Osteoblast (primary cell): ENCODE measurements around the gene ZNF841. TPM values are rescaled to one million over a fixed set of nuclear protein-coding genes. Genes with fewer than 3 reads are reported as not detected.
"Not testable (repeated sequence)": the region's sequence is repeated elsewhere in the genome, so short reads cannot be mapped to it uniquely, and the experiment has no call there.

ENCODE experiments used
- DNase-seq: peaks from one replicate; pipeline ENCODE4 v3.0.0; 2011; ENCODE audit warnings: low spot score, mixed read lengths; ENCODE audit not compliant: insufficient read length; ENCODE audit errors: missing footprints
- H2AFZ ChIP-seq: 2 replicates; pipeline ENCODE4 v1.6.0; 2011; ENCODE audit warnings: mild to moderate bottlenecking, low read length
- H3K27ac ChIP-seq: 2 replicates; pipeline ENCODE4 v1.5.1; 2011; ENCODE audit warnings: mild to moderate bottlenecking, low read depth, low read length, moderate library complexity
- H3K27me3 ChIP-seq: 2 replicates; pipeline ENCODE4 v1.6.0; 2012; ENCODE audit warnings: mild to moderate bottlenecking, control low read depth, inconsistent platforms, low read length, moderate library complexity; ENCODE audit not compliant: insufficient read depth
- H3K36me3 ChIP-seq: 2 replicates; pipeline ENCODE4 v1.5.1; 2011; ENCODE audit warnings: mild to moderate bottlenecking, low read length, control low read depth, moderate library complexity; ENCODE audit not compliant: insufficient read depth
- H3K4me1 ChIP-seq: 2 replicates; pipeline ENCODE4 v1.5.1; 2011; ENCODE audit warnings: mild to moderate bottlenecking, low read length, control low read depth, moderate library complexity; ENCODE audit not compliant: insufficient read depth
- H3K4me2 ChIP-seq: 2 replicates; pipeline ENCODE4 v1.6.0; 2011; ENCODE audit warnings: mild to moderate bottlenecking, low read length; ENCODE audit not compliant: insufficient read depth
- H3K4me3 ChIP-seq: fragments of 200-600 bp; sonication (generic); 3 replicates; pipeline ENCODE4 v1.5.1; 2012; ENCODE audit warnings: mild to moderate bottlenecking, low read length, inconsistent platforms; ENCODE audit not compliant: insufficient read depth
- H3K79me2 ChIP-seq: 2 replicates; pipeline ENCODE4 v1.6.0; 2012; ENCODE audit warnings: mild to moderate bottlenecking, low read length, control low read depth, inconsistent platforms; ENCODE audit not compliant: insufficient read depth
- H3K9me3 ChIP-seq: 2 replicates; pipeline ENCODE4 v1.5.1; 2011; ENCODE audit warnings: low read depth, low read length, control low read depth
- H4K20me1 ChIP-seq: 2 replicates; pipeline ENCODE4 v1.6.0; 2012; ENCODE audit warnings: mild to moderate bottlenecking, low read length, control low read depth; ENCODE audit not compliant: insufficient read depth
- total RNA-seq: library from RNA; depleted of rRNA; stranded (reverse); fragments of >200 nt; gene quantifications from 2 replicates; pipeline ENCODE4 v1.2.3, GENCODE V29; 2012
- TF ChIP-seq, protein P1 (sequence below): IDR thresholded peaks from 2 replicates; pipeline ENCODE4 v1.5.1; 2011; ENCODE audit warnings: mild to moderate bottlenecking, low read depth, low read length, moderate library complexity; ENCODE audit errors: extremely low read depth

The ZNF841 gene
- total RNA-seq, 1 donor = 27.9 TPM

DNA sequence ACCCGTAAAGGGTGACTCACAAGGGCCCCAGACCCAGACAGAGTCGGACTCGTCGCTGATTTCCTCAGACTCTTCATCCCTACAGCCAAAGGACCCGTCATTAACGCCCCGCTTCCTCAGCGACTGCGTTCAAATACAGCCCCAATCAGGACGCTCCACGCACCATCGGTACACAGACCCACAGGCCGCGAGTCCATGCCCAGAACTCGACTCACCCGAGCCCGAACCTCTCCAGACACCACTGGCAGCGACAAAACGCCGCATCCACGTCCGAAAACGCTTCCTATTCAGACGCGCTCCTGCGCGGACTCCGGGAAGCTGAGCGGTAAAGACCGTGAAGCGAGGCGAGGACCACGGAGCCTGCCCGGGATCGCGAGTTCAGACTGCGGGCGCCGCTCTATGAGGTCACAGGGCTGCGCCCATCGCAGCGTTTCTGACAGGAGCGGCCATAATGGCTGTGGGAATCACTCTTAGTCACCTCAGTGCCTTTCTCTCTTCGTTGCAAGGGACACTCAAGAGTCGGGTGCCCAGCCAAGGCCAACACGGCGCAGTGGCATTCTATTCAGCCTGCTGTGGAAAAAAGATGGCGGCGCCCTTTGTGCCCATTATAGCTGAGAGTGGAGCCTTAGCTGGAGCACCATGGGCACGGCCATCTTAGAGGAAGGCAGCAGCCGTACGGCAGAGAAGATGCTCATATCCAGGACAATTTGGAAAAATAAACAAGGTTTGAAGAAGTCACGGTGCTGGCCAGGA is 67.4 kb downstream of the ZNF841 start, which contains the start of gene ZNF614:
Gene ZNF614 (minus strand): TSS at position 353 of the 753 bp plus-strand sequence. CDS start 2,634 bp downstream, outside the sequence.
- peaks cover 32% of the 10 kb centered on the region for H3K36me3 ChIP-seq
- H3K27me3 ChIP-seq = no peaks in the 10 kb centered on the region
- peak within 1 kb of the TSS; percentile 94 for H3K27ac ChIP-seq
- H4K20me1 ChIP-seq = no peaks in the 10 kb centered on the region
- H3K4me3 ChIP-seq = peak within 1 kb of the TSS; percentile 87
- peaks cover 5% of the 10 kb centered on the region for H3K4me1 ChIP-seq
- TF ChIP-seq, protein P1, sequence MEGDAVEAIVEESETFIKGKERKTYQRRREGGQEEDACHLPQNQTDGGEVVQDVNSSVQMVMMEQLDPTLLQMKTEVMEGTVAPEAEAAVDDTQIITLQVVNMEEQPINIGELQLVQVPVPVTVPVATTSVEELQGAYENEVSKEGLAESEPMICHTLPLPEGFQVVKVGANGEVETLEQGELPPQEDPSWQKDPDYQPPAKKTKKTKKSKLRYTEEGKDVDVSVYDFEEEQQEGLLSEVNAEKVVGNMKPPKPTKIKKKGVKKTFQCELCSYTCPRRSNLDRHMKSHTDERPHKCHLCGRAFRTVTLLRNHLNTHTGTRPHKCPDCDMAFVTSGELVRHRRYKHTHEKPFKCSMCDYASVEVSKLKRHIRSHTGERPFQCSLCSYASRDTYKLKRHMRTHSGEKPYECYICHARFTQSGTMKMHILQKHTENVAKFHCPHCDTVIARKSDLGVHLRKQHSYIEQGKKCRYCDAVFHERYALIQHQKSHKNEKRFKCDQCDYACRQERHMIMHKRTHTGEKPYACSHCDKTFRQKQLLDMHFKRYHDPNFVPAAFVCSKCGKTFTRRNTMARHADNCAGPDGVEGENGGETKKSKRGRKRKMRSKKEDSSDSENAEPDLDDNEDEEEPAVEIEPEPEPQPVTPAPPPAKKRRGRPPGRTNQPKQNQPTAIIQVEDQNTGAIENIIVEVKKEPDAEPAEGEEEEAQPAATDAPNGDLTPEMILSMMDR = no peak
- peak within 1 kb of the TSS; percentile 97 for H3K4me2 ChIP-seq
- H3K9me3 ChIP-seq = peaks cover 8% of the 10 kb centered on the region
- H3K79me2 ChIP-seq = peaks cover 24% of the 10 kb centered on the region
- peak; percentile 95 for DNase-seq
- H2AFZ ChIP-seq = peak within 1 kb of the TSS; percentile 97

DNA sequence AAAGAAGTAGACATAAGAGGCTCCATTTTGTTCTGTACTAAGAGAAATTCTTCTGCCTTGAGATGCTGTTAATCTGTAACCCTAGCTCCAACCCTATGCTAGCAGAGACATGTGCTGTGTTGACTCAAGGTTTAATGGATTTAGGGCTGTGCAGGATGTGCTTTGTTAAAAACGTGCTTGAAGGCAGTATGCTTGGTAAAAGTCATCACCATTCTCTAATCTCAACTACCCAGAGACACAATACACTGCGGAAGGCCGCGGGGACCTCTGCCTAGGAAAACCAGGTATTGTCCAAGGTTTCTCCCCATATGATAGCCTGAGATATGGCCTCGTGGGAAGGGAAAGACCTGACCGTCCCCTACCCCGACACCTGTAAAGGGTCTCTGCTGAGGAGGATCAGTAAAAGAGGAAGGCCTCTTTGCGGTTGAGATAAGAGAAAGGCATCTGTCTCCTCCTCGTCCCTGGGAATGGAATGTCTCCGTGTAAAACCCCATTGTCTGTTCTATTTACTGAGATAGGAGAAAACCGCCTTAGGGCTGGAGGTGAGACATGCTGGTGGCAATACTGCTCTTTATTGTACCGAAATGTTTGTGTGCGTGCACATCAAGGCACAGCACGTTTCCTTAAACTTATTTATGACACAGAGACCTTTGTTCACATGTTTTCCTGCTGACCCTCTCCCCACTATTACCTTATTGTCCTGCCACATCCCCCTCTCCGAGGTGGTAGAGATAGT is 69.1 kb downstream of the ZNF841 start:
- not testable (repeated sequence) for H3K27me3 ChIP-seq, H3K27ac ChIP-seq, H3K4me1 ChIP-seq, H4K20me1 ChIP-seq, DNase-seq, H2AFZ ChIP-seq, H3K4me3 ChIP-seq, H3K9me3 ChIP-seq
- peaks cover 36% of the 10 kb centered on the region for H3K36me3 ChIP-seq
- H3K4me2 ChIP-seq = peak overlapping the region; percentile 97
- H3K79me2 ChIP-seq = peaks cover 24% of the 10 kb centered on the region

GRCh38 chr19:52024478-52024877 is 71.1 kb downstream of the ZNF841 start:
- not testable (repeated sequence) for H3K9me3 ChIP-seq, H3K4me2 ChIP-seq, H3K4me3 ChIP-seq, H3K4me1 ChIP-seq, H3K27me3 ChIP-seq, H2AFZ ChIP-seq, H4K20me1 ChIP-seq, H3K27ac ChIP-seq, DNase-seq
- peaks cover 37% of the 10 kb centered on the region for H3K79me2 ChIP-seq
- H3K36me3 ChIP-seq = peaks cover 55% of the 10 kb centered on the region

- H3K36me3 ChIP-seq = peaks cover 77% of the 10 kb centered on the region
- H2AFZ ChIP-seq = no peak overlapping the region
- H4K20me1 ChIP-seq = no peaks in the 10 kb centered on the region
- peaks cover under 1% of the 10 kb centered on the region for H3K4me1 ChIP-seq
- TF ChIP-seq, protein P1 = no peak
- H3K9me3 ChIP-seq = no peaks in the 10 kb centered on the region
- H3K4me3 ChIP-seq = no peak overlapping the region
- peaks cover 29% of the 10 kb centered on the region for H3K79me2 ChIP-seq
- H3K4me2 ChIP-seq = no peak overlapping the region
- no peaks in the 10 kb centered on the region for H3K27me3 ChIP-seq
- H3K27ac ChIP-seq = no peak overlapping the region
- no peak for DNase-seq
These were observed 73.4 kb downstream of the ZNF841 start for GRCh38 chr19:52022193-52022592.
